Measurements from ENCODE around the gene CSK. TPM values are rescaled to one million over a fixed set of nuclear protein-coding genes. Genes with fewer than 3 reads are reported as not detected.

CSK gene
- total RNA-seq, 4 donors from 2014 or later = 33.1 to 45.2 (median 35.5) TPM

- Histone ChIP-seq H3K4me3 (no peak overlapping the region), H3K36me3 (no peaks in the 10 kb centered on the region), H3K27me3 (peaks cover 29% of the 10 kb centered on the region), H3K27ac (no peak overlapping the region), H3K9me3 (no peaks in the 10 kb centered on the region), H3K4me1 (peaks cover 9% of the 10 kb centered on the region)
- 52% methylated on average over 2 of the region's 5 CpGs for WGBS
- DNase-seq (ENCODE audit: low spot score in 2 of 2) = no peak
- TF ChIP-seq POLR2AphosphoS5 (IDR thresholded peaks at IDR 0.05) = no peak
- TF ChIP-seq CTCF (IDR thresholded peaks at IDR 0.05) = no peak
- TF ChIP-seq EP300 (IDR thresholded peaks at IDR 0.05) = no peak
- no peak for TF ChIP-seq POLR2A (IDR thresholded peaks at IDR 0.05)
These were observed 45.7 kb downstream of the CSK start for GRCh38 chr15:74827614-74828013.

GRCh38 chr15:74828835-74829234, 47.0 kb downstream of the CSK start:
- TF ChIP-seq EP300 (IDR thresholded peaks at IDR 0.05) (no peak), POLR2AphosphoS5 (IDR thresholded peaks at IDR 0.05) (no peak), CTCF (IDR thresholded peaks at IDR 0.05) (no peak), POLR2A (IDR thresholded peaks at IDR 0.05) (no peak)
- no peak overlapping the region for H3K4me3 ChIP-seq
- no peaks in the 10 kb centered on the region for H3K36me3 ChIP-seq
- DNase-seq (ENCODE audit: low spot score in 2 of 2) = no peak
- no peaks in the 10 kb centered on the region for H3K9me3 ChIP-seq
- 91% methylated on average over 4 of the region's 6 CpGs for WGBS
- H3K27me3 ChIP-seq = peaks cover 29% of the 10 kb centered on the region
- peaks cover 9% of the 10 kb centered on the region for H3K4me1 ChIP-seq
- H3K27ac ChIP-seq = no peak overlapping the region

GRCh38 chr15:74829486-74829885, 47.6 kb downstream of the CSK start:
- TF ChIP-seq CTCF (IDR thresholded peaks at IDR 0.05) = no peak
- no peak overlapping the region for H3K4me3 ChIP-seq
- H3K36me3 ChIP-seq = no peaks in the 10 kb centered on the region
- peaks cover 29% of the 10 kb centered on the region for H3K27me3 ChIP-seq
- H3K9me3 ChIP-seq = no peaks in the 10 kb centered on the region
- H3K4me1 ChIP-seq = peaks cover 9% of the 10 kb centered on the region
- no peak for DNase-seq (ENCODE audit: low spot score in 2 of 2)
- H3K27ac ChIP-seq = no peak overlapping the region
- 64% methylated on average over 3 of the region's 3 CpGs for WGBS

- no peak overlapping the region for H3K4me3 ChIP-seq
- DNase-seq (ENCODE audit: low spot score in 2 of 2) = no peak
- H3K36me3 ChIP-seq = no peaks in the 10 kb centered on the region
- peaks cover 29% of the 10 kb centered on the region for H3K27me3 ChIP-seq
- TF ChIP-seq POLR2A (IDR thresholded peaks at IDR 0.05) = no peak
- TF ChIP-seq CTCF (IDR thresholded peaks at IDR 0.05) = no peak
- no peak for TF ChIP-seq EP300 (IDR thresholded peaks at IDR 0.05)
- TF ChIP-seq POLR2AphosphoS5 (IDR thresholded peaks at IDR 0.05) = no peak
- H3K4me1 ChIP-seq = peaks cover 9% of the 10 kb centered on the region
- WGBS = 53% methylated on average over 6 of the region's 6 CpGs
- no peak overlapping the region for H3K27ac ChIP-seq
- no peaks in the 10 kb centered on the region for H3K9me3 ChIP-seq
These were observed 48.1 kb downstream of the CSK start for GRCh38 chr15:74829991-74830390.

GRCh38 chr15:74830868-74831267, 49.0 kb downstream of the CSK start:
- DNase-seq (ENCODE audit: low spot score in 2 of 2) = no peak
- TF ChIP-seq CTCF (IDR thresholded peaks at IDR 0.05) = no peak
- peaks cover 9% of the 10 kb centered on the region for H3K4me1 ChIP-seq
- H3K27me3 ChIP-seq = peaks cover 29% of the 10 kb centered on the region
- no peaks in the 10 kb centered on the region for H3K9me3 ChIP-seq
- H3K4me3 ChIP-seq = no peak overlapping the region
- H3K27ac ChIP-seq = no peak overlapping the region
- peaks cover 2% of the 10 kb centered on the region for H3K36me3 ChIP-seq
- WGBS = 16% methylated on average over 5 of the region's 5 CpGs
